CD4-positive, alpha-beta T cell (primary cell): ENCODE results near the gene AGAP1. TPM values are rescaled to one million over a fixed set of nuclear protein-coding genes. Genes with fewer than 3 reads are reported as not detected.

Source experiments
- ATAC-seq: fragments of 200-7000 bp; cut with Tn5 transposase; one replicate; pipeline ENCODE4 v1.10.0; 2022; ENCODE audit warnings: mild to moderate bottlenecking; ENCODE audit not compliant: poor library complexity
- CTCF ChIA-PET: fragments of 350-600 bp; sonication (Branson Sonifier 250); formaldehyde crosslinking; loops from one replicate; lab custom pipeline; 2021; ENCODE audit warnings: antibody characterized with exemption, inconsistent platforms; lab: Charles Lee
- POLR2A ChIA-PET: fragments of 350-600 bp; sonication (Branson Sonifier 250); formaldehyde crosslinking; loops from one replicate; lab custom pipeline; 2021; ENCODE audit warnings: antibody characterized with exemption, inconsistent platforms; lab: Charles Lee
- DNase-seq, 14 experiments: peaks; one replicate each; pipeline ENCODE4 v3.0.0-alpha.2; 2013 to 2020; ENCODE audit warnings: mixed read lengths in 2 of 14
- H3K27ac ChIP-seq, 2 donors: one replicate each; pipeline versions ENCODE4 v1.5.1 to v1.7.0; 2013; ENCODE audit warnings: low read length in 2 of 2, low read depth in 1 of 2, mild to moderate bottlenecking in 1 of 2
- H3K27me3 ChIP-seq, 2 experiments: 1 replicate in 1 of 2; 2 replicates in 1 of 2; pipeline versions ENCODE4 v1.6.1 to v1.7.0; 2013; ENCODE audit warnings: low read length in 2 of 2, control low read depth in 1 of 2, mild to moderate bottlenecking in 1 of 2, moderate library complexity in 1 of 2; ENCODE audit not compliant: insufficient read depth in 2 of 2, control insufficient read depth in 1 of 2
- H3K36me3 ChIP-seq: one replicate; pipeline ENCODE4 v1.6.1; 2013; ENCODE audit warnings: low read length, control low read depth; ENCODE audit not compliant: insufficient read depth
- H3K4me1 ChIP-seq: one replicate; pipeline ENCODE4 v1.6.1; 2013; ENCODE audit warnings: low read length, control low read depth; ENCODE audit not compliant: insufficient read depth
- H3K4me3 ChIP-seq: one replicate; pipeline ENCODE4 v1.5.1; 2013; ENCODE audit warnings: mild to moderate bottlenecking, low read length, moderate library complexity
- H3K9me3 ChIP-seq, 2 experiments: 1 replicate in 1 of 2; 2 replicates in 1 of 2; pipeline versions ENCODE4 v1.6.1 to v1.7.0; 2013; ENCODE audit warnings: low read length in 2 of 2, mild to moderate bottlenecking in 2 of 2, control low read depth in 1 of 2, moderate library complexity in 1 of 2; ENCODE audit not compliant: control insufficient read depth in 1 of 2, insufficient read depth in 1 of 2
- H3K27ac Mint-ChIP-seq: one replicate; pipeline ENCODE4 v1.8.0; 2020; ENCODE audit warnings: mixed read lengths
- H3K27me3 Mint-ChIP-seq: one replicate; pipeline ENCODE4 v1.8.0; 2021; ENCODE audit warnings: mixed read lengths
- H3K36me3 Mint-ChIP-seq: one replicate; pipeline ENCODE4 v1.8.0; 2021; ENCODE audit warnings: low read depth, mixed read lengths
- H3K4me1 Mint-ChIP-seq: one replicate; pipeline ENCODE4 v1.8.0; 2021; ENCODE audit warnings: low read depth, mixed read lengths
- H3K4me3 Mint-ChIP-seq: one replicate; pipeline ENCODE4 v1.8.0; 2020; ENCODE audit warnings: mild to moderate bottlenecking, mixed read lengths
- H3K9me3 Mint-ChIP-seq: one replicate; pipeline ENCODE4 v1.8.0; 2020; ENCODE audit warnings: mixed read lengths
- CTCF ChIP-seq: fragments of 200-600 bp; IDR thresholded peaks from one replicate; pipeline ENCODE4 v1.8.0; 2022; ENCODE audit warnings: antibody characterized with exemption, mild to moderate bottlenecking
- intact Hi-C, 2 experiments: fragments of 100-400 bp; cut with DNase I in 1 of 2; cut with micrococcal nuclease in 1 of 2; formaldehyde crosslinking; loops; one replicate each; pipeline versions ENCODE4 v1.15.1 to v1.9.0; 2023 to 2025; cut with DNase I, micrococcal nuclease
- total RNA-seq, 174 experiments: library from RNA in 2 of 174; stranded (reverse) in 2 of 174; gene quantifications; one replicate each; pipeline ENCODE4 v1.2.3 and lab custom pipeline; 2021 to 2026

Gene AGAP1
- total RNA-seq, 2 experiments from 2014 or later: 2.6 to 3.1 TPM

DNA sequence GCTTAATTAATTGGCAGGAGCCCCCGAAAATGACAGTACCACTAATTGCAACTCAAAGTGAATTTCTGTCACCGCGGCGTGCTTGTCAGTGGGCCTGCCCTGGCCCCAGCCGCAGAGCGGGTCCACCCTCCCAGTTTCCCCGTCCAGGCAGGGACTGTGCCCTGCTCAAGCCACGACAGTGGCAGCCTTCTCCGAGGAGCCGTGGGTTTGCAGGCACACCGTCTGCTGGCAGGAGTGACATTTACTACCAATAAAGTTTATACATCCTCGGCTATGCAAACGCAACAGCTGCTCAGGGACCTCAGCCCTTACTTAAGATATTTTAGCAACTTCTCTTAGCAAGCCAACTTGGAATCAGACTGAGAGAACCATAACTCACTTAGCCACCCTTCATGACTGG, 561.6 kb downstream of the AGAP1 start:
- Mint-ChIP-seq H3K4me1 (no peaks in the 10 kb centered on the region), H3K4me3 (no peak overlapping the region), H3K27me3 (peaks cover 54% of the 10 kb centered on the region), H3K9me3 (peaks cover 2% of the 10 kb centered on the region), H3K36me3 (no peaks in the 10 kb centered on the region), H3K27ac (no peak overlapping the region)
- ChIA-PET CTCF (no interaction called here), POLR2A (no interaction called here)
- peaks cover 5 to 11% of the 10 kb centered on the region in 2 experiments for H3K9me3 ChIP-seq
- no peak for DNase-seq
- H3K27ac ChIP-seq: no peak overlapping the region
- ATAC-seq: no peak
- no peak overlapping the region for H3K4me3 ChIP-seq
- no peaks in the 10 kb centered on the region for H3K4me1 ChIP-seq
- H3K27me3 ChIP-seq: peaks cover 11 to 12% of the 10 kb centered on the region in 2 experiments
- H3K36me3 ChIP-seq: no peaks in the 10 kb centered on the region
- intact Hi-C loops: no loop called here
- TF ChIP-seq CTCF: no peak

- no peak overlapping the region for H3K27ac ChIP-seq
- H3K4me3 Mint-ChIP-seq: no peak overlapping the region
Observed at GRCh38 chr2:236056141-236056540, 562.3 kb downstream of the AGAP1 start.

GRCh38 chr2:236057375-236057774, 563.5 kb downstream of the AGAP1 start:
- DNase-seq: no peak
- Mint-ChIP-seq H3K4me1 (no peaks in the 10 kb centered on the region), H3K36me3 (no peaks in the 10 kb centered on the region), H3K27me3 (peaks cover 55% of the 10 kb centered on the region), H3K27ac (no peak overlapping the region), H3K9me3 (peaks cover 2% of the 10 kb centered on the region), H3K4me3 (no peak overlapping the region)
- Histone ChIP-seq H3K9me3 (peaks cover 5 to 7% of the 10 kb centered on the region in 2 experiments), H3K4me3 (no peak overlapping the region), H3K36me3 (no peaks in the 10 kb centered on the region), H3K4me1 (no peaks in the 10 kb centered on the region), H3K27ac (no peak overlapping the region), H3K27me3 (peaks cover 11 to 12% of the 10 kb centered on the region in 2 experiments)
- POLR2A ChIA-PET: no interaction called here
- intact Hi-C loops: no loop called here
- no peak for TF ChIP-seq CTCF
- ATAC-seq: no peak
- CTCF ChIA-PET: no interaction called here

More at GRCh38 chr2:236056141-236056540, 562.3 kb downstream of the AGAP1 start:
- no peaks in the 10 kb centered on the region for H3K4me1 ChIP-seq
- no peak overlapping the region for H3K27ac Mint-ChIP-seq
- H3K36me3 Mint-ChIP-seq: no peaks in the 10 kb centered on the region
- no peak for TF ChIP-seq CTCF
- intact Hi-C loops: no loop called here
- peaks cover 5 to 11% of the 10 kb centered on the region in 2 experiments for H3K9me3 ChIP-seq
- no peak overlapping the region for H3K4me3 ChIP-seq
- H3K27me3 Mint-ChIP-seq: peaks cover 53% of the 10 kb centered on the region
- ATAC-seq (no peak), DNase-seq (no peak)
- ChIA-PET POLR2A (no interaction called here), CTCF (no interaction called here)
- H3K9me3 Mint-ChIP-seq: peaks cover 2% of the 10 kb centered on the region
- peaks cover 11 to 12% of the 10 kb centered on the region in 2 experiments for H3K27me3 ChIP-seq
- no peaks in the 10 kb centered on the region for H3K36me3 ChIP-seq
- no peaks in the 10 kb centered on the region for H3K4me1 Mint-ChIP-seq
